T-helper 1 cell (primary cell): ENCODE results near the gene PTPRD.

Experiments used
- DNase-seq, 5 donors: peaks; one replicate each; pipeline ENCODE4 v3.0.0-alpha.2; 2012 to 2020

Gene PTPRD

DNA sequence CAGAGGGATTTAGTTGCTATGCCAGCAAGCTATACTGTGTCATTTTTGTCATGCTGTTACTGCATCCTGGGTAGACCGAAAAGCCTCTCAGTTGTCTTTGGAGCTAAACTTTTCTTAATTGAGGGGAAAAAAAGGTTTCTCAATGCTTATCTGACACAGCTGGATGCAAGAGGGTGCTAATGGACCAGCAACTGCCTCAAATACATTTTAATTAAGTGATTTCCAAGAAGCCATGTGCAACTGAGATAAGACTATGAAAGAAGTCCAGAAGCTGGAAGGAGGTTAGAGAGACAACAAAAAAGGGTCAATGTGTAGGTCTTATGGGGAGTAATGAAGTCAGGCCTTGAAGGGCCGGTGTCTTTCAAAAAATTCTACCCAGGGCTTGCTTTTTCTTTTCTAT is 2347.5 kb downstream of the PTPRD start:
- DNase-seq: no peak
